Activated CD4-positive, alpha-beta T cell treated with anti-CD3 and anti-CD28 coated beads, Interleukin-2, amount 10 ng/mL, durations not matched to agents 24 days and 14 days (primary cell): ENCODE results near the gene TERT. TPM values are rescaled to one million over a fixed set of nuclear protein-coding genes. Genes with fewer than 3 reads are reported as not detected.
"Not testable (repeated sequence)": the region's sequence is repeated elsewhere in the genome, so short reads cannot be mapped to it uniquely, and the experiment has no call there.

ENCODE experiments used
- DNase-seq: peaks from one replicate; pipeline ENCODE4 v3.0.0; 2022
- H3K27ac Mint-ChIP-seq: one replicate; pipeline ENCODE4 v1.8.0; 2022; ENCODE audit warnings: mild to moderate bottlenecking, mixed read lengths
- H3K27me3 Mint-ChIP-seq: one replicate; pipeline ENCODE4 v1.8.0; 2022; ENCODE audit warnings: mixed read lengths
- H3K36me3 Mint-ChIP-seq: one replicate; pipeline ENCODE4 v1.8.0; 2022; ENCODE audit warnings: low read depth, mild to moderate bottlenecking, mixed read lengths
- H3K4me1 Mint-ChIP-seq: one replicate; pipeline ENCODE4 v1.8.0; 2021; ENCODE audit warnings: mixed read lengths
- H3K4me3 Mint-ChIP-seq: one replicate; pipeline ENCODE4 v1.8.0; 2022; ENCODE audit warnings: mild to moderate bottlenecking, moderate library complexity, mixed read lengths
- H3K9me3 Mint-ChIP-seq: one replicate; pipeline ENCODE4 v1.8.0; 2021; ENCODE audit warnings: mixed read lengths
- intact Hi-C: fragments of 100-400 bp; cut with micrococcal nuclease; formaldehyde crosslinking; loops from one replicate; pipeline ENCODE4 v1.15.1; 2023
- total RNA-seq: library from RNA; stranded (reverse); gene quantifications from 2 replicates; pipeline ENCODE4 v1.2.3, GENCODE V29; 2022

Gene TERT
- total RNA-seq, 1 donor from 2014 or later: 16.8 TPM

GRCh38 chr5:1267464-1267863, 27.4 kb downstream of the TERT start:
- DNase-seq, intact Hi-C loops, H3K36me3 Mint-ChIP-seq, H3K27ac Mint-ChIP-seq, H3K9me3 Mint-ChIP-seq, H3K4me1 Mint-ChIP-seq, H3K4me3 Mint-ChIP-seq, H3K27me3 Mint-ChIP-seq: not testable (repeated sequence)

- intact Hi-C loops: no loop called here
- H3K4me3 Mint-ChIP-seq: no peak overlapping the region
- H3K4me1 Mint-ChIP-seq: peaks cover 8% of the 10 kb centered on the region
- peaks cover 9% of the 10 kb centered on the region for H3K36me3 Mint-ChIP-seq
- H3K27ac Mint-ChIP-seq: no peak overlapping the region
- no peak for DNase-seq
- H3K27me3 Mint-ChIP-seq: peaks cover 4% of the 10 kb centered on the region
- H3K9me3 Mint-ChIP-seq: no peaks in the 10 kb centered on the region
Observed at GRCh38 chr5:1266791-1267190, 28.1 kb downstream of the TERT start.

GRCh38 chr5:1265461-1266455, 29.1 kb downstream of the TERT start:
- Mint-ChIP-seq H3K27ac (no peak overlapping the region), H3K4me3 (no peak overlapping the region), H3K9me3 (no peaks in the 10 kb centered on the region), H3K4me1 (peaks cover 8% of the 10 kb centered on the region), H3K27me3 (peaks cover 4% of the 10 kb centered on the region), H3K36me3 (peaks cover 7% of the 10 kb centered on the region)
- intact Hi-C loops: no loop called here
- DNase-seq: no peak

GRCh38 chr5:1265026-1265425, 29.8 kb downstream of the TERT start:
- Mint-ChIP-seq H3K4me3 (no peak overlapping the region), H3K9me3 (no peaks in the 10 kb centered on the region), H3K27ac (no peak overlapping the region), H3K27me3 (peaks cover 4% of the 10 kb centered on the region), H3K4me1 (peaks cover 8% of the 10 kb centered on the region), H3K36me3 (peaks cover 6% of the 10 kb centered on the region)
- DNase-seq: no peak
- intact Hi-C loops: no loop called here

GRCh38 chr5:1264211-1264610, 30.7 kb downstream of the TERT start:
- intact Hi-C loops: no loop called here
- no peak for DNase-seq
- Mint-ChIP-seq H3K4me1 (peaks cover 8% of the 10 kb centered on the region), H3K27ac (no peak overlapping the region), H3K27me3 (peaks cover 4% of the 10 kb centered on the region), H3K9me3 (no peaks in the 10 kb centered on the region), H3K36me3 (peaks cover 6% of the 10 kb centered on the region), H3K4me3 (no peak overlapping the region)

GRCh38 chr5:1262381-1262780, 32.5 kb downstream of the TERT start:
- H3K27ac Mint-ChIP-seq: no peak overlapping the region
- peaks cover 4% of the 10 kb centered on the region for H3K36me3 Mint-ChIP-seq
- H3K27me3 Mint-ChIP-seq: no peaks in the 10 kb centered on the region
- intact Hi-C loops: no loop called here
- no peaks in the 10 kb centered on the region for H3K4me1 Mint-ChIP-seq
- H3K9me3 Mint-ChIP-seq: no peaks in the 10 kb centered on the region
- H3K4me3 Mint-ChIP-seq: no peak overlapping the region
- no peak for DNase-seq

- Mint-ChIP-seq H3K9me3 (no peaks in the 10 kb centered on the region), H3K4me1 (no peaks in the 10 kb centered on the region), H3K27me3 (no peaks in the 10 kb centered on the region), H3K4me3 (no peak overlapping the region), H3K27ac (no peak overlapping the region), H3K36me3 (peaks cover 4% of the 10 kb centered on the region)
- intact Hi-C loops: no loop called here
- DNase-seq: no peak
Observed at GRCh38 chr5:1261643-1262042, 33.2 kb downstream of the TERT start.

GRCh38 chr5:1259806-1260480, 34.9 kb downstream of the TERT start:
- no peaks in the 10 kb centered on the region for H3K27me3 Mint-ChIP-seq
- no peak for DNase-seq
- no peak overlapping the region for H3K4me3 Mint-ChIP-seq
- peaks cover 11% of the 10 kb centered on the region for H3K4me1 Mint-ChIP-seq
- no peaks in the 10 kb centered on the region for H3K36me3 Mint-ChIP-seq
- H3K9me3 Mint-ChIP-seq: no peaks in the 10 kb centered on the region
- intact Hi-C loops: no loop called here
- H3K27ac Mint-ChIP-seq: no peak overlapping the region

- Mint-ChIP-seq H3K4me1 (peaks cover 16% of the 10 kb centered on the region), H3K9me3 (no peaks in the 10 kb centered on the region), H3K27me3 (no peaks in the 10 kb centered on the region), H3K27ac (no peak overlapping the region), H3K36me3 (no peaks in the 10 kb centered on the region), H3K4me3 (no peak overlapping the region)
- intact Hi-C loops: no loop called here
- no peak for DNase-seq
Observed at GRCh38 chr5:1257841-1258240, 37.0 kb downstream of the TERT start.

GRCh38 chr5:1257363-1257762, 37.5 kb downstream of the TERT start:
- no peak for DNase-seq
- no peaks in the 10 kb centered on the region for H3K9me3 Mint-ChIP-seq
- H3K27me3 Mint-ChIP-seq: no peaks in the 10 kb centered on the region
- no peaks in the 10 kb centered on the region for H3K36me3 Mint-ChIP-seq
- no peak overlapping the region for H3K4me3 Mint-ChIP-seq
- no peak overlapping the region for H3K27ac Mint-ChIP-seq
- intact Hi-C loops: no loop called here
- H3K4me1 Mint-ChIP-seq: peaks cover 16% of the 10 kb centered on the region

- Mint-ChIP-seq H3K4me3 (no peak overlapping the region), H3K9me3 (no peaks in the 10 kb centered on the region), H3K27me3 (no peaks in the 10 kb centered on the region), H3K36me3 (no peaks in the 10 kb centered on the region), H3K4me1 (peaks cover 16% of the 10 kb centered on the region), H3K27ac (no peak overlapping the region)
- intact Hi-C loops: no loop called here
- no peak for DNase-seq
Observed at GRCh38 chr5:1256776-1257175, 38.1 kb downstream of the TERT start.

GRCh38 chr5:1255081-1255561, 39.7 kb downstream of the TERT start:
- no peaks in the 10 kb centered on the region for H3K9me3 Mint-ChIP-seq
- H3K4me3 Mint-ChIP-seq: peak overlapping the region; percentile 58
- peak; percentile 86 for DNase-seq
- H3K27ac Mint-ChIP-seq: peak overlapping the region; percentile 3
- intact Hi-C loops: no loop called here
- peaks cover 16% of the 10 kb centered on the region for H3K4me1 Mint-ChIP-seq
- no peaks in the 10 kb centered on the region for H3K27me3 Mint-ChIP-seq
- no peaks in the 10 kb centered on the region for H3K36me3 Mint-ChIP-seq

GRCh38 chr5:1254196-1254595, 40.7 kb downstream of the TERT start:
- Mint-ChIP-seq H3K4me1 (peaks cover 16% of the 10 kb centered on the region), H3K27ac (no peak overlapping the region), H3K27me3 (no peaks in the 10 kb centered on the region), H3K4me3 (no peak overlapping the region), H3K36me3 (no peaks in the 10 kb centered on the region), H3K9me3 (no peaks in the 10 kb centered on the region)
- DNase-seq: no peak
- intact Hi-C loops: no loop called here

GRCh38 chr5:1253456-1254105, 41.3 kb downstream of the TERT start:
- Mint-ChIP-seq H3K4me3 (no peak overlapping the region), H3K36me3 (no peaks in the 10 kb centered on the region), H3K27ac (no peak overlapping the region), H3K4me1 (peaks cover 16% of the 10 kb centered on the region), H3K9me3 (no peaks in the 10 kb centered on the region), H3K27me3 (no peaks in the 10 kb centered on the region)
- intact Hi-C loops: no loop called here
- no peak for DNase-seq
